Endothelial cell of umbilical vein (primary cell): ENCODE results near the gene TSR3. TPM values are rescaled to one million over a fixed set of nuclear protein-coding genes. Genes with fewer than 3 reads are reported as not detected.

Experiments used
- BruUV-seq: library from RNA; stranded (reverse); fragments of 400-500 nt; replicated peaks from 2 replicates; lab custom pipeline; 2021; lab: Mats Ljungman, UMichigan
- CTCF ChIA-PET: fragments of 300-600, 350-600 bp; sonication (Branson Sonifier 250); formaldehyde crosslinking; loops from one replicate; lab custom pipeline; 2021; ENCODE audit warnings: antibody characterized with exemption, inconsistent platforms; lab: Charles Lee
- POLR2A ChIA-PET: fragments of 300-600, 350-600 bp; sonication (Branson Sonifier 250); formaldehyde crosslinking; loops from one replicate; lab custom pipeline; 2021; ENCODE audit warnings: antibody characterized with exemption, inconsistent platforms; lab: Charles Lee
- DNase-seq: peaks from one replicate; pipeline ENCODE4 v3.0.0-alpha.2; 2011; ENCODE audit warnings: low read depth, low spot score
- FAIRE-seq: peaks from 2 replicates; lab custom pipeline; 2011; peaks lifted over from hg19 to GRCh38; lab: Jason Lieb, UNC
- H2AFZ ChIP-seq: 2 replicates; pipeline ENCODE4 v1.6.0; 2012; ENCODE audit warnings: low read depth, low read length, control low read depth, inconsistent platforms
- H3K27ac ChIP-seq: 2 replicates; pipeline ENCODE4 v1.5.1; 2011; ENCODE audit warnings: low read depth, mild to moderate bottlenecking, control low read depth, low read length, moderate library complexity; ENCODE audit not compliant: insufficient read depth
- H3K27me3 ChIP-seq, 2 experiments: 2 replicates each; pipeline versions ENCODE4 v1.6.0 to v1.6.1; 2011; ENCODE audit warnings: low read length in 2 of 2, mixed read lengths in 1 of 2; ENCODE audit not compliant: control insufficient read depth in 2 of 2, insufficient read depth in 2 of 2
- H3K36me3 ChIP-seq, 2 experiments: 2 replicates in 1 of 2; 3 replicates in 1 of 2; pipeline ENCODE4 v1.5.1; 2011; ENCODE audit warnings: low read length in 2 of 2, mild to moderate bottlenecking in 1 of 2, moderate library complexity in 1 of 2; ENCODE audit not compliant: control insufficient read depth in 2 of 2, insufficient read depth in 2 of 2; ENCODE audit errors: extremely low read depth in 1 of 2
- H3K4me1 ChIP-seq: 3 replicates; pipeline ENCODE4 v1.5.1; 2011; ENCODE audit warnings: mild to moderate bottlenecking, low read length; ENCODE audit not compliant: control insufficient read depth, insufficient read depth; ENCODE audit errors: extremely low read depth
- H3K4me2 ChIP-seq: 2 replicates; pipeline ENCODE4 v1.6.1; 2011; ENCODE audit warnings: low read length, control low read depth, mixed read lengths; ENCODE audit not compliant: insufficient read depth
- H3K4me3 ChIP-seq, 3 experiments: fragments of 200-600 bp in 1 of 3; sonication (generic), shearing (Covaris generic) in 1 of 3; replicated peaks in 1 of 3; 2 replicates each; pipeline ENCODE4 v1.5.1; 2011 to 2016; ENCODE audit warnings: control low read depth in 3 of 3, low read length in 3 of 3, mild to moderate bottlenecking in 2 of 3, inconsistent platforms in 1 of 3, low read depth in 1 of 3, moderate library complexity in 1 of 3; ENCODE audit not compliant: insufficient read depth in 1 of 3
- H3K79me2 ChIP-seq: 2 replicates; pipeline ENCODE4 v1.6.0; 2012; ENCODE audit warnings: low read length, inconsistent platforms; ENCODE audit not compliant: control insufficient read depth, insufficient read depth
- H3K9ac ChIP-seq: replicated peaks from 2 replicates; pipeline ENCODE3; 2011; ENCODE audit warnings: low read length, control low read depth; ENCODE audit not compliant: insufficient read depth; ENCODE audit errors: extremely low read depth
- H3K9me1 ChIP-seq: replicated peaks from 3 replicates; pipeline ENCODE4 v1.6.0; 2011; ENCODE audit warnings: mild to moderate bottlenecking, low read length; ENCODE audit not compliant: control insufficient read depth, insufficient read depth; ENCODE audit errors: extremely low read depth
- H3K9me3 ChIP-seq: replicated peaks from 2 replicates; pipeline ENCODE4 v1.5.1; 2012; ENCODE audit warnings: low read length, inconsistent platforms; ENCODE audit not compliant: control insufficient read depth, insufficient read depth
- H4K20me1 ChIP-seq: replicated peaks from 2 replicates; pipeline ENCODE3; 2011; ENCODE audit warnings: mild to moderate bottlenecking, low read length; ENCODE audit not compliant: control insufficient read depth, insufficient read depth; ENCODE audit errors: extremely low read depth
- EZH2 ChIP-seq: IDR thresholded peaks from 2 replicates; pipeline ENCODE4 v1.6.1; 2012; ENCODE audit warnings: borderline replicate concordance, low read depth, mild to moderate bottlenecking, moderate library complexity, low read length, inconsistent platforms; ENCODE audit not compliant: severe bottlenecking
- FOS ChIP-seq: IDR thresholded peaks from 2 replicates; pipeline ENCODE4 v1.6.1; 2011; ENCODE audit warnings: mild to moderate bottlenecking, low read length, moderate library complexity, borderline replicate concordance; ENCODE audit not compliant: insufficient read depth
- GATA2 ChIP-seq: IDR thresholded peaks from 2 replicates; pipeline ENCODE4 v1.7.0; 2011; ENCODE audit warnings: low read depth, mild to moderate bottlenecking, moderate library complexity, mixed read lengths, low read length; ENCODE audit not compliant: insufficient read length, insufficient read depth
- JUN ChIP-seq: IDR thresholded peaks from 2 replicates; pipeline ENCODE4 v1.6.1; 2011; ENCODE audit warnings: borderline replicate concordance, low read depth; ENCODE audit not compliant: insufficient read length, insufficient read depth
- MYC ChIP-seq: IDR thresholded peaks from one replicate; pipeline ENCODE4 v1.6.1; 2011; ENCODE audit warnings: mild to moderate bottlenecking, low read depth, low read length
- POLR2A ChIP-seq: IDR thresholded peaks from 2 replicates; pipeline ENCODE4 v1.6.1; 2012; ENCODE audit warnings: low read depth, mild to moderate bottlenecking, control low read depth, low read length
- POLR2AphosphoS5 ChIP-seq: IDR thresholded peaks from 2 replicates; pipeline ENCODE4 v1.6.1; 2012; ENCODE audit warnings: low read depth, mild to moderate bottlenecking, control low read depth, low read length, moderate library complexity; ENCODE audit not compliant: insufficient read depth
- dilution Hi-C: fragments of 300-500 bp; cut with MboI; formaldehyde crosslinking; loops from one replicate; pipeline ENCODE4 v1.15.0; 2019; ENCODE audit warnings: low sequenced_read_pairs; ENCODE audit not compliant: extremely low pct_ligation_motif_present
- intact Hi-C: fragments of 100-400 bp; cut with micrococcal nuclease; formaldehyde crosslinking; loops from one replicate; pipeline ENCODE4 v1.10.0; 2022
- polyA plus RNA-seq, 4 experiments: library from polyadenylated mRNA; depleted of rRNA in 3 of 4; stranded (reverse) in 3 of 4; unstranded in 1 of 4; fragments of >200 nt; gene quantifications; 2 replicates each; pipeline versions ENCODE4 v1.2.1 to v1.2.3, GENCODE V29; 2011 to 2012; ENCODE audit warnings: missing spikeins in 1 of 4
- total RNA-seq: library from RNA; stranded (reverse); gene quantifications from 2 replicates; pipeline ENCODE4 v1.2.3, GENCODE V29; 2021
- TF ChIP-seq, protein P1 (sequence below): IDR thresholded peaks from 2 replicates; pipeline ENCODE4 v1.6.1; 2011; ENCODE audit not compliant: insufficient read depth, insufficient read length
- TF ChIP-seq, protein P2 (sequence below), 2 donors: IDR thresholded peaks; 1 replicate in 1 of 2; 2 replicates in 1 of 2; pipeline ENCODE4 v1.5.1; 2011; ENCODE audit warnings: low read length in 2 of 2, mild to moderate bottlenecking in 2 of 2, moderate library complexity in 2 of 2, control low read depth in 1 of 2, inconsistent platforms in 1 of 2, low read depth in 1 of 2; ENCODE audit not compliant: insufficient read depth in 1 of 2; ENCODE audit errors: extremely low read depth in 1 of 2

Gene TSR3
- total and polyA plus RNA-seq, 2 donors (not counting 3 experiments of a cell fraction or from before 2014, with no cell fraction given), result 65.4 to 82.7 TPM

DNA sequence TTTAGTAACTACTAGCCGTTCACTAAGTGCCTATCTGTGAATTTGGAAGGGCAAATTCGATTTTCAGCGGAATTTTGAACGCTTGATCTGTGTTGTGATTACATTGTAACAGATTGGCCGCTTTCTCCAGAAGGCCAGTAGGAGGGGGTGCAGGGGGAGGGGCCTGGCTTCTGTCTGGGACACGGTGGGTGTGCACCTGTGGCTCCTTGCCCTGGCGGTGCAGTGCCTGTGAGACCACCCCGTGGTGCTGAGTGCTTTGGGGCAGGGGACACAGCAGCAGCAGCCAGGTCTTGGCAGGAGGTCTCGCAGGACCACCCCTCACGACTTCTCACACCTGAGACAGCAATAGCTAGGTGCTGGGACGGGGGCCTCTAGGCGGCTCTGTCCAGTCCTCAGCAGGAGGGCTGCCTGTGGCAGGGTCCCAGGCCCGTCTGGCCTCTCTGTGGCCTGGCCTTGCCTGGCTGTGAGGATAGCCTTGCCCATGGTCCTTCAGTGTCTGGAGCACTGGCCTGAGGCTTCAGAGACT, 40.4 kb downstream of the TSR3 start:
- Histone ChIP-seq H2AFZ (no peak overlapping the region), H3K4me3 (peak overlapping the region in 2 of 3 experiments; percentile 74 to 87), H3K27ac (no peak overlapping the region), H3K9me1 (no peaks in the 10 kb centered on the region), H3K9me3 (no peaks in the 10 kb centered on the region), H3K79me2 (peaks cover 62% of the 10 kb centered on the region), H3K4me2 (peak overlapping the region; percentile 73), H3K4me1 (peaks cover 14% of the 10 kb centered on the region), H3K9ac (peak overlapping the region; percentile 85), H3K36me3 (peaks cover 4 to 20% of the 10 kb centered on the region in 2 experiments), H4K20me1 (no peaks in the 10 kb centered on the region), H3K27me3 (no peaks in the 10 kb centered on the region)
- ChIA-PET CTCF (interaction anchor here (1.5 kb wide), 1 partner anchor 21 kb away, joined by 4 read pairs; no protein-coding TSS in a partner anchor), POLR2A (no interaction called here)
- no TSS peak for BruUV-seq
- peak; percentile 21 for DNase-seq
- TF ChIP-seq, protein P1, sequence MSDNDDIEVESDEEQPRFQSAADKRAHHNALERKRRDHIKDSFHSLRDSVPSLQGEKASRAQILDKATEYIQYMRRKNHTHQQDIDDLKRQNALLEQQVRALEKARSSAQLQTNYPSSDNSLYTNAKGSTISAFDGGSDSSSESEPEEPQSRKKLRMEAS, result no peak
- TF ChIP-seq, protein P2, sequence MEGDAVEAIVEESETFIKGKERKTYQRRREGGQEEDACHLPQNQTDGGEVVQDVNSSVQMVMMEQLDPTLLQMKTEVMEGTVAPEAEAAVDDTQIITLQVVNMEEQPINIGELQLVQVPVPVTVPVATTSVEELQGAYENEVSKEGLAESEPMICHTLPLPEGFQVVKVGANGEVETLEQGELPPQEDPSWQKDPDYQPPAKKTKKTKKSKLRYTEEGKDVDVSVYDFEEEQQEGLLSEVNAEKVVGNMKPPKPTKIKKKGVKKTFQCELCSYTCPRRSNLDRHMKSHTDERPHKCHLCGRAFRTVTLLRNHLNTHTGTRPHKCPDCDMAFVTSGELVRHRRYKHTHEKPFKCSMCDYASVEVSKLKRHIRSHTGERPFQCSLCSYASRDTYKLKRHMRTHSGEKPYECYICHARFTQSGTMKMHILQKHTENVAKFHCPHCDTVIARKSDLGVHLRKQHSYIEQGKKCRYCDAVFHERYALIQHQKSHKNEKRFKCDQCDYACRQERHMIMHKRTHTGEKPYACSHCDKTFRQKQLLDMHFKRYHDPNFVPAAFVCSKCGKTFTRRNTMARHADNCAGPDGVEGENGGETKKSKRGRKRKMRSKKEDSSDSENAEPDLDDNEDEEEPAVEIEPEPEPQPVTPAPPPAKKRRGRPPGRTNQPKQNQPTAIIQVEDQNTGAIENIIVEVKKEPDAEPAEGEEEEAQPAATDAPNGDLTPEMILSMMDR (IDR thresholded peaks at IDR 0.05; ENCODE audit: extremely low read depth in 1 of 2, insufficient read depth in 1 of 2, low read depth in 1 of 2, low read length in 2 of 2), result no peak
- no peak for TF ChIP-seq MYC
- no peak for TF ChIP-seq POLR2A
- no peak for TF ChIP-seq JUN
- TF ChIP-seq POLR2AphosphoS5, result no peak
- TF ChIP-seq EZH2, result no peak
- no peak for TF ChIP-seq FOS
- TF ChIP-seq GATA2, result no peak
- peak; percentile 54 for FAIRE-seq
- dilution Hi-C loops (no loop called here), intact Hi-C loops (no loop called here)
